Hematopoietic multipotent progenitor cell treated with erythropoietin and hydrocortisone succinate and interleukin-3 and kit ligand, for 15 days (in vitro differentiated cells): ENCODE data around the gene C10orf95.

Source experiments
- DNase-seq: peaks from one replicate; pipeline ENCODE4 v3.0.0-alpha.2; 2015; ENCODE audit warnings: low spot score

C10orf95 gene

GRCh38 chr10:102401342-102401654 is 50.0 kb downstream of the C10orf95 start:
- DNase-seq: no peak

GRCh38 chr10:102400598-102401341 is 50.6 kb downstream of the C10orf95 start:
- DNase-seq: no peak

- no peak for DNase-seq
Measured at GRCh38 chr10:102400076-102400475, 51.3 kb downstream of the C10orf95 start.
